H1 (cell line): ENCODE results near the gene DYRK1B. TPM values are rescaled to one million over a fixed set of nuclear protein-coding genes. Genes with fewer than 3 reads are reported as not detected.

Source experiments
- CTCF ChIA-PET: fragments of 300-600 bp; sonication (Branson Sonifier 250); formaldehyde crosslinking; loops from one replicate; lab custom pipeline; 2021; ENCODE audit not compliant: partially characterized antibody; lab: Charles Lee
- POLR2A ChIA-PET: fragments of 300-600 bp; sonication (Branson Sonifier 250); formaldehyde crosslinking; loops from one replicate; lab custom pipeline; 2021; ENCODE audit warnings: inconsistent platforms; ENCODE audit not compliant: partially characterized antibody; lab: Charles Lee
- DNase-seq, 2 experiments: peaks; one replicate each; pipeline versions ENCODE4 v3.0.0 to v3.0.0-alpha.2; 2010 to 2022; ENCODE audit warnings: low spot score in 2 of 2, low read depth in 1 of 2, mixed read lengths in 1 of 2
- FAIRE-seq: peaks from 2 replicates; lab custom pipeline; 2011; peaks lifted over from hg19 to GRCh38; lab: Jason Lieb, UNC
- H2AFZ ChIP-seq: 2 replicates; pipeline ENCODE4 v1.8.1; 2012; ENCODE audit warnings: low read length, inconsistent platforms
- H2AK5ac ChIP-seq: 2 replicates; pipeline ENCODE4 v1.6.1; 2013; ENCODE audit warnings: low read depth, low read length
- H2BK120ac ChIP-seq: replicated peaks from 2 replicates; pipeline ENCODE3; 2013; ENCODE audit warnings: low read depth, low read length, inconsistent platforms
- H2BK12ac ChIP-seq: 2 replicates; pipeline ENCODE4 v1.6.1; 2013; ENCODE audit warnings: low read depth, low read length
- H2BK15ac ChIP-seq: 2 replicates; pipeline ENCODE4 v1.6.1; 2013; ENCODE audit warnings: low read length
- H2BK20ac ChIP-seq: 2 replicates; pipeline ENCODE4 v1.6.1; 2013; ENCODE audit warnings: low read length
- H2BK5ac ChIP-seq: 2 replicates; pipeline ENCODE4 v1.6.1; 2013; ENCODE audit warnings: low read depth, low read length
- H3K14ac ChIP-seq: 2 replicates; pipeline ENCODE4 v1.6.1; 2013; ENCODE audit warnings: inconsistent platforms; ENCODE audit not compliant: insufficient read length
- H3K18ac ChIP-seq: 2 replicates; pipeline ENCODE4 v1.6.1; 2013; ENCODE audit warnings: low read length; ENCODE audit errors: extremely low read depth
- H3K23ac ChIP-seq: 2 replicates; pipeline ENCODE4 v1.6.1; 2013; ENCODE audit warnings: inconsistent platforms; ENCODE audit not compliant: insufficient read length
- H3K23me2 ChIP-seq: 2 replicates; pipeline ENCODE4 v1.6.1; 2013; ENCODE audit warnings: low read depth, low read length
- H3K27ac ChIP-seq: 2 replicates; pipeline ENCODE4 v1.6.1; 2011; ENCODE audit warnings: low read depth, low read length, inconsistent platforms
- H3K27me3 ChIP-seq, 4 experiments: replicated peaks in 1 of 4; 1 replicate in 1 of 4; 2 replicates in 3 of 4; pipeline versions ENCODE4 v1.6.1 to v1.8.1; 2011 to 2013; ENCODE audit warnings: low read length in 3 of 4, mild to moderate bottlenecking in 3 of 4, inconsistent platforms in 2 of 4, mixed read lengths in 2 of 4, moderate library complexity in 1 of 4; ENCODE audit not compliant: control insufficient read depth in 3 of 4, insufficient read depth in 3 of 4; ENCODE audit errors: extremely low read depth in 1 of 4
- H3K36me3 ChIP-seq, 4 experiments: 2 replicates each; pipeline versions ENCODE4 v1.6.1 to v1.8.1; 2011 to 2013; ENCODE audit warnings: mild to moderate bottlenecking in 4 of 4, low read length in 3 of 4, moderate library complexity in 2 of 4, control low read depth in 1 of 4, inconsistent platforms in 1 of 4; ENCODE audit not compliant: insufficient read depth in 4 of 4, control insufficient read depth in 2 of 4
- H3K4ac ChIP-seq: replicated peaks from 2 replicates; pipeline ENCODE3; 2013; ENCODE audit warnings: low read length, low read depth, mixed read lengths, inconsistent platforms; ENCODE audit not compliant: insufficient read length
- H3K4me1 ChIP-seq, 4 experiments: replicated peaks in 1 of 4; 1 replicate in 1 of 4; 2 replicates in 3 of 4; pipeline versions ENCODE4 v1.6.1 to v1.8.1; 2011 to 2013; ENCODE audit warnings: low read length in 3 of 4, inconsistent platforms in 2 of 4, mixed read lengths in 1 of 4; ENCODE audit not compliant: insufficient read depth in 4 of 4, control insufficient read depth in 3 of 4
- H3K4me2 ChIP-seq, 2 experiments: 2 replicates each; pipeline versions ENCODE4 v1.6.1 to v1.8.1; 2011 to 2013; ENCODE audit warnings: low read depth in 2 of 2, low read length in 2 of 2, control low read depth in 1 of 2, inconsistent platforms in 1 of 2, mild to moderate bottlenecking in 1 of 2; ENCODE audit not compliant: insufficient read depth in 1 of 2
- H3K4me3 ChIP-seq, 4 experiments: fragments of 200-600, 300-600 bp in 1 of 4; sonication (generic), shearing (Covaris generic), sonication (Bioruptor Twin) in 1 of 4; 2 replicates each; pipeline versions ENCODE4 v1.5.1 to v1.8.1; 2011 to 2016; ENCODE audit warnings: low read length in 4 of 4, low read depth in 3 of 4, control low read depth in 2 of 4, inconsistent platforms in 2 of 4, mild to moderate bottlenecking in 2 of 4, mixed read lengths in 1 of 4, moderate library complexity in 1 of 4; ENCODE audit not compliant: insufficient read depth in 2 of 4; ENCODE audit errors: extremely low read depth in 1 of 4
- H3K56ac ChIP-seq: replicated peaks from 2 replicates; pipeline ENCODE3; 2013; ENCODE audit warnings: low read depth, mild to moderate bottlenecking, mixed read lengths, low read length, inconsistent platforms; ENCODE audit not compliant: insufficient read length
- H3K79me1 ChIP-seq: 2 replicates; pipeline ENCODE4 v1.6.1; 2013; ENCODE audit warnings: low read depth, low read length, control low read depth
- H3K79me2 ChIP-seq, 2 experiments: 2 replicates each; pipeline versions ENCODE4 v1.6.1 to v1.8.1; 2012 to 2013; ENCODE audit warnings: low read length in 2 of 2, mild to moderate bottlenecking in 2 of 2, inconsistent platforms in 1 of 2; ENCODE audit not compliant: insufficient read depth in 2 of 2, control insufficient read depth in 1 of 2
- H3K9ac ChIP-seq, 4 experiments: replicated peaks in 1 of 4; 1 replicate in 1 of 4; 2 replicates in 3 of 4; pipeline versions ENCODE4 v1.6.1 to v1.8.1; 2011 to 2013; ENCODE audit warnings: low read depth in 3 of 4, low read length in 3 of 4, control low read depth in 2 of 4, mild to moderate bottlenecking in 2 of 4, moderate library complexity in 2 of 4, inconsistent platforms in 1 of 4; ENCODE audit errors: extremely low read depth in 1 of 4
- H3K9me3 ChIP-seq, 2 experiments: 2 replicates each; pipeline versions ENCODE4 v1.6.1 to v1.8.1; 2012 to 2013; ENCODE audit warnings: mild to moderate bottlenecking in 2 of 2, moderate library complexity in 2 of 2, control low read depth in 1 of 2, inconsistent platforms in 1 of 2, low read depth in 1 of 2, low read length in 1 of 2, mixed read lengths in 1 of 2; ENCODE audit not compliant: insufficient read depth in 2 of 2
- H4K20me1 ChIP-seq, 2 experiments: replicated peaks in 1 of 2; 2 replicates each; pipeline versions ENCODE3 to v1.8.1; 2011 to 2013; ENCODE audit warnings: inconsistent platforms in 2 of 2, low read length in 2 of 2, mild to moderate bottlenecking in 1 of 2; ENCODE audit not compliant: insufficient read depth in 2 of 2, control insufficient read depth in 1 of 2
- H4K5ac ChIP-seq: 2 replicates; pipeline ENCODE4 v1.6.1; 2013; ENCODE audit warnings: low read length, low read depth, mixed read lengths, inconsistent platforms; ENCODE audit not compliant: insufficient read length
- H4K8ac ChIP-seq: 2 replicates; pipeline ENCODE4 v1.8.0; 2013; ENCODE audit warnings: mild to moderate bottlenecking, moderate library complexity, low read length, inconsistent platforms; ENCODE audit not compliant: insufficient read depth; ENCODE audit errors: extremely low read depth
- H4K91ac ChIP-seq: replicated peaks from 2 replicates; pipeline ENCODE3; 2013; ENCODE audit warnings: low read length, mixed read lengths, inconsistent platforms; ENCODE audit not compliant: insufficient read length
- BACH1 ChIP-seq: IDR thresholded peaks from 2 replicates; pipeline ENCODE4 v1.6.1; 2012; ENCODE audit warnings: low read length, improper control_type of control experiment
- CHD2 ChIP-seq: IDR thresholded peaks from 2 replicates; pipeline ENCODE4 v1.6.1; 2012; ENCODE audit warnings: low read length, improper control_type of control experiment
- FOSL1 ChIP-seq: IDR thresholded peaks from 2 replicates; pipeline ENCODE4 v1.6.1; 2011; ENCODE audit warnings: mild to moderate bottlenecking, low read depth, low read length, moderate library complexity; ENCODE audit not compliant: insufficient read depth
- HDAC2 ChIP-seq, 2 experiments: fragments of 300-600 bp in 1 of 2; sonication (generic) in 1 of 2; IDR thresholded peaks; 2 replicates each; pipeline ENCODE4 v1.6.1; 2011 to 2012; ENCODE audit warnings: low read depth in 2 of 2, low read length in 2 of 2, mild to moderate bottlenecking in 2 of 2, moderate library complexity in 2 of 2, borderline replicate concordance in 1 of 2, inconsistent platforms in 1 of 2
- KDM1A ChIP-seq: fragments of 200-600, 300-600 bp; sonication (generic); IDR thresholded peaks from 2 replicates; pipeline ENCODE4 v1.7.1; 2016; ENCODE audit warnings: mild to moderate bottlenecking, low read length, borderline replicate concordance
- POLR2A ChIP-seq, 2 experiments: IDR thresholded peaks; 1 replicate in 1 of 2; 2 replicates in 1 of 2; pipeline ENCODE4 v1.6.1; 2011; ENCODE audit warnings: low read depth in 2 of 2, low read length in 2 of 2, mild to moderate bottlenecking in 2 of 2; ENCODE audit errors: control extremely low read depth in 1 of 2
- POLR2AphosphoS5 ChIP-seq: IDR thresholded peaks from 2 replicates; pipeline ENCODE4 v1.6.1; 2011; ENCODE audit warnings: low read depth, low read length
- RFX5 ChIP-seq: IDR thresholded peaks from 2 replicates; pipeline ENCODE4 v1.6.1; 2011; ENCODE audit warnings: low read depth, low read length, improper control_type of control experiment, borderline replicate concordance
- SIN3A ChIP-seq, 2 experiments: IDR thresholded peaks in 1 of 2; conservative IDR thresholded peaks in 1 of 2; 2 replicates each; pipeline ENCODE4 v1.6.1; 2011 to 2012; ENCODE audit warnings: low read length in 2 of 2, improper control_type of control experiment in 1 of 2, low read depth in 1 of 2, mild to moderate bottlenecking in 1 of 2
- SP2 ChIP-seq: IDR thresholded peaks from 2 replicates; pipeline ENCODE4 v1.6.1; 2012; ENCODE audit warnings: mild to moderate bottlenecking, low read length, inconsistent platforms
- SP4 ChIP-seq: IDR thresholded peaks from 2 replicates; pipeline ENCODE4 v1.6.1; 2012; ENCODE audit warnings: low read length, inconsistent platforms
- TAF7 ChIP-seq: optimal IDR thresholded peaks from 2 replicates; pipeline ENCODE3; 2011; ENCODE audit warnings: low read depth, mild to moderate bottlenecking, inconsistent platforms, low read length, moderate library complexity, borderline replicate concordance
- ZNF274 ChIP-seq: IDR thresholded peaks from 2 replicates; pipeline ENCODE4 v1.7.0; 2012; ENCODE audit warnings: low read length, borderline replicate concordance; ENCODE audit errors: extremely low read depth
- WGBS, 2 experiments: shearing (Covaris generic) in 1 of 2; methylation state at CpG; one replicate each; pipeline versions ENCODE4 v1.1.6 to v1.1.7; 2013 to 2015; ENCODE audit warnings: low lambda C conversion rate in 2 of 2, mixed read lengths in 2 of 2, inconsistent platforms in 1 of 2, low coverage in 1 of 2, missing lambda C conversion rate in 1 of 2; ENCODE audit not compliant: insufficient replicate concordance in 2 of 2, insufficient coverage in 1 of 2, insufficient read length in 1 of 2; ENCODE audit errors: extremely low coverage in 1 of 2, missing lambda C conversion rate in 1 of 2; 5-methylcytosine and 5-hydroxymethylcytosine counted together
- polyA plus RNA-seq, 7 experiments: library from polyadenylated mRNA; depleted of rRNA in 3 of 7; stranded (reverse) in 5 of 7; unstranded in 2 of 7; fragments of >200 nt in 5 of 7; fragments of 200-250 nt in 2 of 7; gene quantifications; 1 replicate in 5 of 7; 2 replicates in 1 of 7; 4 replicates in 1 of 7; pipeline versions ENCODE4 v1.2.1 to v1.2.3, GENCODE V29; 2011 to 2013; ENCODE audit warnings: missing spikeins in 2 of 7, mixed read lengths in 2 of 7
- total RNA-seq: library from RNA; stranded (reverse); fragmentation: NEBNext Ultra II Directional; extraction: Animal tissue kit (Norgen Biotek cat#: 25700); gene quantifications from 2 replicates; pipeline ENCODE4 v1.2.1, GENCODE V29; 2021
- TF ChIP-seq, protein P1 (sequence below): IDR thresholded peaks from 2 replicates; pipeline ENCODE4 v1.6.1; 2012; ENCODE audit warnings: inconsistent platforms

The DYRK1B gene
- total and polyA plus RNA-seq, 2 of the 8 experiments (the other 6 are each of a cell fraction or from before 2014, with no cell fraction given) = 6.9 to 14.8 TPM

DNA sequence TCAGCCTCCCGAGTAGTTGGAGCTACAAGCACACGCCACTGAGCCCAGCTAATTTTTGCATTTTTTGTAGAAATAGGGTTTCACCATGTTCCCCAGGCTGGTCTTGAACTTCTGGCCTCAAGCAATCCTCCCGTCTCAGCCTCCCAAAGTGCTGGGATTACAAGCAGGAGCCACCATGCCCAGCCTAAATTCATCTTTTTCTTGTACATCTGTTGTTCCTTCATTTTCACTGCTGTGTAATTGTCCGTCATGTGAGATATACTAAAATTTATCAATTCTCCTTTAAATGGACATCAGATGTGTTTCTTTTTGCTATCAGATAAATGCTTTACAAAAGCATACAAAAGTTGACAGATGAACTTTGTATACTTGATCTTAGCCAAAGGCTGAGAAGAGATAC lies 22.9 kb downstream of the DYRK1B start:
- Histone ChIP-seq H2BK5ac (no peak overlapping the region), H4K5ac (no peak overlapping the region), H4K20me1 (peaks cover 0 to 3% of the 10 kb centered on the region in 2 experiments), H2AFZ (no peak overlapping the region), H3K9ac (no peak overlapping the region), H3K27me3 (no peaks in the 10 kb centered on the region), H3K36me3 (no peaks in the 10 kb centered on the region), H3K14ac (no peak overlapping the region), H3K18ac (no peak overlapping the region), H3K4me1 (no peaks in the 10 kb centered on the region), H3K27ac (no peak overlapping the region), H3K4ac (no peak overlapping the region), H4K8ac (no peak overlapping the region), H3K9me3 (0 out of 4 replicates have a peak, but pooled peaks cover 0 to 3% of the 10 kb centered on the region in 2 experiments), H3K4me2 (no peak overlapping the region), H2BK120ac (no peak overlapping the region), H3K23me2 (no peaks in the 10 kb centered on the region), H3K23ac (no peak overlapping the region), H3K4me3 (no peak overlapping the region), H4K91ac (no peak overlapping the region), H2AK5ac (no peak overlapping the region), H2BK12ac (no peak overlapping the region), H3K79me2 (no peaks in the 10 kb centered on the region), H2BK20ac (no peak overlapping the region), H3K79me1 (no peaks in the 10 kb centered on the region; the same call in 1 of the 2 replicates), H3K56ac (no peak overlapping the region), H2BK15ac (no peak overlapping the region)
- DNase-seq = no peak
- ChIA-PET CTCF (no interaction called here), POLR2A (interaction anchor here (1.6 kb wide), 1 partner anchor 8 kb away, joined by 3 read pairs; no protein-coding TSS in a partner anchor)
- TF ChIP-seq CHD2 (no peak), HDAC2 (IDR thresholded peaks at IDR 0.05; ENCODE audit: borderline replicate concordance in 1 of 2, low read depth in 2 of 2, low read length in 2 of 2) (no peak), RFX5 (no peak), SP4 (no peak), BACH1 (no peak), SP2 (no peak), ZNF274 (no peak), SIN3A (conservative IDR thresholded peaks at IDR 0.05 in 1 of 2, IDR thresholded peaks at IDR 0.05 in 1 of 2; ENCODE audit: low read depth in 1 of 2, low read length in 2 of 2) (no peak), FOSL1 (no peak), KDM1A (no peak), POLR2A (IDR thresholded peaks at IDR 0.05; ENCODE audit: control extremely low read depth in 1 of 2, low read depth in 2 of 2, low read length in 2 of 2) (no peak), TAF7 (no peak), POLR2AphosphoS5 (no peak)
- TF ChIP-seq, protein P1, sequence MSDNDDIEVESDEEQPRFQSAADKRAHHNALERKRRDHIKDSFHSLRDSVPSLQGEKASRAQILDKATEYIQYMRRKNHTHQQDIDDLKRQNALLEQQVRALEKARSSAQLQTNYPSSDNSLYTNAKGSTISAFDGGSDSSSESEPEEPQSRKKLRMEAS = no peak
- no peak for FAIRE-seq
- 86% methylated on average over 4 of the region's 4 CpGs; no CpG with 5 or more reads in 1 of the 2 experiments for WGBS, 2 experiments
